ENCODE measurements around the gene NRROS. TPM values are rescaled to one million over a fixed set of nuclear protein-coding genes. Genes with fewer than 3 reads are reported as not detected.

The NRROS gene
- total RNA-seq, 1 experiment from 2014 or later, result not detected

GRCh38 chr3:196642434-196642833, 2.9 kb downstream of the NRROS start:
- no peak for DNase-seq (ENCODE audit: low read depth)
- in situ Hi-C loops (cut with HindIII; ENCODE audit: low pct_unique_long_range_greater_than_20kb, low sequenced_read_pairs), result no loop called here

- in situ Hi-C loops (cut with HindIII; ENCODE audit: low pct_unique_long_range_greater_than_20kb, low sequenced_read_pairs), result no loop called here
- DNase-seq (ENCODE audit: low read depth), result no peak
Measured at GRCh38 chr3:196643201-196643749, 3.8 kb downstream of the NRROS start.

- in situ Hi-C loops (cut with HindIII; ENCODE audit: low pct_unique_long_range_greater_than_20kb, low sequenced_read_pairs), result no loop called here
- no peak for DNase-seq (ENCODE audit: low read depth)
Measured at GRCh38 chr3:196643761-196644160, 4.3 kb downstream of the NRROS start.

GRCh38 chr3:196645096-196645495, 5.6 kb downstream of the NRROS start:
- DNase-seq (ENCODE audit: low read depth), result no peak
- in situ Hi-C loops (cut with HindIII; ENCODE audit: low pct_unique_long_range_greater_than_20kb, low sequenced_read_pairs), result no loop called here

GRCh38 chr3:196645897-196646665, 6.6 kb downstream of the NRROS start:
- DNase-seq (ENCODE audit: low read depth), result no peak
- in situ Hi-C loops (cut with HindIII; ENCODE audit: low pct_unique_long_range_greater_than_20kb, low sequenced_read_pairs), result no loop called here

- in situ Hi-C loops (cut with HindIII; ENCODE audit: low pct_unique_long_range_greater_than_20kb, low sequenced_read_pairs), result no loop called here
- no peak for DNase-seq (ENCODE audit: low read depth)
Measured at GRCh38 chr3:196646666-196647216, 7.2 kb downstream of the NRROS start.

GRCh38 chr3:196650740-196651311, 11.3 kb downstream of the NRROS start:
- in situ Hi-C loops (cut with HindIII; ENCODE audit: low pct_unique_long_range_greater_than_20kb, low sequenced_read_pairs), result no loop called here
- DNase-seq (ENCODE audit: low read depth), result peak; percentile 86

GRCh38 chr3:196651819-196652218, 12.3 kb downstream of the NRROS start:
- in situ Hi-C loops (cut with HindIII; ENCODE audit: low pct_unique_long_range_greater_than_20kb, low sequenced_read_pairs), result no loop called here
- DNase-seq (ENCODE audit: low read depth), result no peak

GRCh38 chr3:196652961-196653795, 13.7 kb downstream of the NRROS start:
- DNase-seq (ENCODE audit: low read depth), result no peak
- in situ Hi-C loops (cut with HindIII; ENCODE audit: low pct_unique_long_range_greater_than_20kb, low sequenced_read_pairs), result no loop called here

- DNase-seq (ENCODE audit: low read depth), result no peak
- in situ Hi-C loops (cut with HindIII; ENCODE audit: low pct_unique_long_range_greater_than_20kb, low sequenced_read_pairs), result no loop called here
Measured at GRCh38 chr3:196654006-196654734, 14.7 kb downstream of the NRROS start.

- in situ Hi-C loops (cut with HindIII; ENCODE audit: low pct_unique_long_range_greater_than_20kb, low sequenced_read_pairs), result no loop called here
- DNase-seq (ENCODE audit: low read depth), result peak; percentile 77
Measured at GRCh38 chr3:196654735-196655090, 15.2 kb downstream of the NRROS start.

GRCh38 chr3:196655496-196655895, 16.0 kb downstream of the NRROS start:
- no peak for DNase-seq (ENCODE audit: low read depth)
- in situ Hi-C loops (cut with HindIII; ENCODE audit: low pct_unique_long_range_greater_than_20kb, low sequenced_read_pairs), result no loop called here

- in situ Hi-C loops (cut with HindIII; ENCODE audit: low pct_unique_long_range_greater_than_20kb, low sequenced_read_pairs), result no loop called here
Measured at GRCh38 chr3:196656213-196656612, 16.7 kb downstream of the NRROS start.

GRCh38 chr3:196659901-196660351, 20.4 kb downstream of the NRROS start:
- no peak for DNase-seq (ENCODE audit: low read depth)
- in situ Hi-C loops (cut with HindIII; ENCODE audit: low pct_unique_long_range_greater_than_20kb, low sequenced_read_pairs), result no loop called here

More at GRCh38 chr3:196656213-196656612, 16.7 kb downstream of the NRROS start:
- no peak for DNase-seq (ENCODE audit: low read depth)

GRCh38 chr3:196660381-196661166, 21.1 kb downstream of the NRROS start:
- in situ Hi-C loops (cut with HindIII; ENCODE audit: low pct_unique_long_range_greater_than_20kb, low sequenced_read_pairs), result no loop called here
- DNase-seq (ENCODE audit: low read depth), result no peak

GRCh38 chr3:196661400-196661799, 21.9 kb downstream of the NRROS start:
- in situ Hi-C loops (cut with HindIII; ENCODE audit: low pct_unique_long_range_greater_than_20kb, low sequenced_read_pairs), result no loop called here

GRCh38 chr3:196662033-196662432, 22.5 kb downstream of the NRROS start:
- DNase-seq (ENCODE audit: low read depth), result no peak
- in situ Hi-C loops (cut with HindIII; ENCODE audit: low pct_unique_long_range_greater_than_20kb, low sequenced_read_pairs), result no loop called here

More at GRCh38 chr3:196661400-196661799, 21.9 kb downstream of the NRROS start:
- DNase-seq (ENCODE audit: low read depth), result no peak
